Endothelial cell of umbilical vein (primary cell): ENCODE measurements around the gene DNAH10. TPM values are rescaled to one million over a fixed set of nuclear protein-coding genes. Genes with fewer than 3 reads are reported as not detected.

ENCODE experiments used
- BruUV-seq: library from RNA; stranded (reverse); fragments of 400-500 nt; replicated peaks from 2 replicates; lab custom pipeline; 2021; lab: Mats Ljungman, UMichigan
- CTCF ChIA-PET: fragments of 300-600, 350-600 bp; sonication (Branson Sonifier 250); formaldehyde crosslinking; loops from one replicate; lab custom pipeline; 2021; ENCODE audit warnings: antibody characterized with exemption, inconsistent platforms; lab: Charles Lee
- POLR2A ChIA-PET: fragments of 300-600, 350-600 bp; sonication (Branson Sonifier 250); formaldehyde crosslinking; loops from one replicate; lab custom pipeline; 2021; ENCODE audit warnings: antibody characterized with exemption, inconsistent platforms; lab: Charles Lee
- DNase-seq: peaks from one replicate; pipeline ENCODE4 v3.0.0-alpha.2; 2011; ENCODE audit warnings: low read depth, low spot score
- FAIRE-seq: peaks from 2 replicates; lab custom pipeline; 2011; peaks lifted over from hg19 to GRCh38; lab: Jason Lieb, UNC
- H2AFZ ChIP-seq: 2 replicates; pipeline ENCODE4 v1.6.0; 2012; ENCODE audit warnings: low read depth, low read length, control low read depth, inconsistent platforms
- H3K27ac ChIP-seq: 2 replicates; pipeline ENCODE4 v1.5.1; 2011; ENCODE audit warnings: low read depth, mild to moderate bottlenecking, control low read depth, low read length, moderate library complexity; ENCODE audit not compliant: insufficient read depth
- H3K27me3 ChIP-seq, 2 experiments: 2 replicates each; pipeline versions ENCODE4 v1.6.0 to v1.6.1; 2011; ENCODE audit warnings: low read length in 2 of 2, mixed read lengths in 1 of 2; ENCODE audit not compliant: control insufficient read depth in 2 of 2, insufficient read depth in 2 of 2
- H3K36me3 ChIP-seq, 2 experiments: 2 replicates in 1 of 2; 3 replicates in 1 of 2; pipeline ENCODE4 v1.5.1; 2011; ENCODE audit warnings: low read length in 2 of 2, mild to moderate bottlenecking in 1 of 2, moderate library complexity in 1 of 2; ENCODE audit not compliant: control insufficient read depth in 2 of 2, insufficient read depth in 2 of 2; ENCODE audit errors: extremely low read depth in 1 of 2
- H3K4me1 ChIP-seq: 3 replicates; pipeline ENCODE4 v1.5.1; 2011; ENCODE audit warnings: mild to moderate bottlenecking, low read length; ENCODE audit not compliant: control insufficient read depth, insufficient read depth; ENCODE audit errors: extremely low read depth
- H3K4me2 ChIP-seq: 2 replicates; pipeline ENCODE4 v1.6.1; 2011; ENCODE audit warnings: low read length, control low read depth, mixed read lengths; ENCODE audit not compliant: insufficient read depth
- H3K4me3 ChIP-seq, 3 experiments: fragments of 200-600 bp in 1 of 3; sonication (generic), shearing (Covaris generic) in 1 of 3; replicated peaks in 1 of 3; 2 replicates each; pipeline ENCODE4 v1.5.1; 2011 to 2016; ENCODE audit warnings: control low read depth in 3 of 3, low read length in 3 of 3, mild to moderate bottlenecking in 2 of 3, inconsistent platforms in 1 of 3, low read depth in 1 of 3, moderate library complexity in 1 of 3; ENCODE audit not compliant: insufficient read depth in 1 of 3
- H3K79me2 ChIP-seq: 2 replicates; pipeline ENCODE4 v1.6.0; 2012; ENCODE audit warnings: low read length, inconsistent platforms; ENCODE audit not compliant: control insufficient read depth, insufficient read depth
- H3K9ac ChIP-seq: replicated peaks from 2 replicates; pipeline ENCODE3; 2011; ENCODE audit warnings: low read length, control low read depth; ENCODE audit not compliant: insufficient read depth; ENCODE audit errors: extremely low read depth
- H3K9me1 ChIP-seq: replicated peaks from 3 replicates; pipeline ENCODE4 v1.6.0; 2011; ENCODE audit warnings: mild to moderate bottlenecking, low read length; ENCODE audit not compliant: control insufficient read depth, insufficient read depth; ENCODE audit errors: extremely low read depth
- H3K9me3 ChIP-seq: replicated peaks from 2 replicates; pipeline ENCODE4 v1.5.1; 2012; ENCODE audit warnings: low read length, inconsistent platforms; ENCODE audit not compliant: control insufficient read depth, insufficient read depth
- H4K20me1 ChIP-seq: replicated peaks from 2 replicates; pipeline ENCODE3; 2011; ENCODE audit warnings: mild to moderate bottlenecking, low read length; ENCODE audit not compliant: control insufficient read depth, insufficient read depth; ENCODE audit errors: extremely low read depth
- EZH2 ChIP-seq: IDR thresholded peaks from 2 replicates; pipeline ENCODE4 v1.6.1; 2012; ENCODE audit warnings: borderline replicate concordance, low read depth, mild to moderate bottlenecking, moderate library complexity, low read length, inconsistent platforms; ENCODE audit not compliant: severe bottlenecking
- FOS ChIP-seq: IDR thresholded peaks from 2 replicates; pipeline ENCODE4 v1.6.1; 2011; ENCODE audit warnings: mild to moderate bottlenecking, low read length, moderate library complexity, borderline replicate concordance; ENCODE audit not compliant: insufficient read depth
- GATA2 ChIP-seq: IDR thresholded peaks from 2 replicates; pipeline ENCODE4 v1.7.0; 2011; ENCODE audit warnings: low read depth, mild to moderate bottlenecking, moderate library complexity, mixed read lengths, low read length; ENCODE audit not compliant: insufficient read length, insufficient read depth
- MYC ChIP-seq: IDR thresholded peaks from one replicate; pipeline ENCODE4 v1.6.1; 2011; ENCODE audit warnings: mild to moderate bottlenecking, low read depth, low read length
- POLR2A ChIP-seq: IDR thresholded peaks from 2 replicates; pipeline ENCODE4 v1.6.1; 2012; ENCODE audit warnings: low read depth, mild to moderate bottlenecking, control low read depth, low read length
- POLR2AphosphoS5 ChIP-seq: IDR thresholded peaks from 2 replicates; pipeline ENCODE4 v1.6.1; 2012; ENCODE audit warnings: low read depth, mild to moderate bottlenecking, control low read depth, low read length, moderate library complexity; ENCODE audit not compliant: insufficient read depth
- dilution Hi-C: fragments of 300-500 bp; cut with MboI; formaldehyde crosslinking; loops from one replicate; pipeline ENCODE4 v1.15.0; 2019; ENCODE audit warnings: low sequenced_read_pairs; ENCODE audit not compliant: extremely low pct_ligation_motif_present
- intact Hi-C: fragments of 100-400 bp; cut with micrococcal nuclease; formaldehyde crosslinking; loops from one replicate; pipeline ENCODE4 v1.10.0; 2022
- polyA plus RNA-seq, 4 experiments: library from polyadenylated mRNA; depleted of rRNA in 3 of 4; stranded (reverse) in 3 of 4; unstranded in 1 of 4; fragments of >200 nt; gene quantifications; 2 replicates each; pipeline versions ENCODE4 v1.2.1 to v1.2.3, GENCODE V29; 2011 to 2012; ENCODE audit warnings: missing spikeins in 1 of 4
- total RNA-seq: library from RNA; stranded (reverse); gene quantifications from 2 replicates; pipeline ENCODE4 v1.2.3, GENCODE V29; 2021
- TF ChIP-seq, protein P1 (sequence below): IDR thresholded peaks from 2 replicates; pipeline ENCODE4 v1.6.1; 2011; ENCODE audit not compliant: insufficient read depth, insufficient read length

The DNAH10 gene
- total and polyA plus RNA-seq, 2 donors (not counting 3 experiments of a cell fraction or from before 2014, with no cell fraction given): 0.04 to 0.31 TPM

- DNase-seq: no peak
- CTCF ChIA-PET: no interaction called here
- H3K9me1 ChIP-seq: no peaks in the 10 kb centered on the region
- no peaks in the 10 kb centered on the region for H3K27me3 ChIP-seq
- no peaks in the 10 kb centered on the region for H3K79me2 ChIP-seq
- no peaks in the 10 kb centered on the region for H3K4me1 ChIP-seq
- no peaks in the 10 kb centered on the region for H3K9me3 ChIP-seq
- H4K20me1 ChIP-seq: no peaks in the 10 kb centered on the region
- no peak overlapping the region for H3K4me2 ChIP-seq
- no peak overlapping the region for H2AFZ ChIP-seq
- intact Hi-C loops: no loop called here
- no peak overlapping the region for H3K9ac ChIP-seq
- FAIRE-seq: no peak
- no TSS peak for BruUV-seq
- no peak for TF ChIP-seq EZH2
- TF ChIP-seq, protein P1, sequence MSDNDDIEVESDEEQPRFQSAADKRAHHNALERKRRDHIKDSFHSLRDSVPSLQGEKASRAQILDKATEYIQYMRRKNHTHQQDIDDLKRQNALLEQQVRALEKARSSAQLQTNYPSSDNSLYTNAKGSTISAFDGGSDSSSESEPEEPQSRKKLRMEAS: no peak
- no peak for TF ChIP-seq POLR2A
- no peak for TF ChIP-seq FOS
- no peak for TF ChIP-seq POLR2AphosphoS5
- no peak for TF ChIP-seq GATA2
- dilution Hi-C loops: no loop called here
- no peak overlapping the region for H3K4me3 ChIP-seq
- H3K27ac ChIP-seq: no peak overlapping the region
- POLR2A ChIA-PET: no interaction called here
- no peaks in the 10 kb centered on the region for H3K36me3 ChIP-seq
These were observed 70.0 kb downstream of the DNAH10 start for GRCh38 chr12:123832052-123832451.

DNA sequence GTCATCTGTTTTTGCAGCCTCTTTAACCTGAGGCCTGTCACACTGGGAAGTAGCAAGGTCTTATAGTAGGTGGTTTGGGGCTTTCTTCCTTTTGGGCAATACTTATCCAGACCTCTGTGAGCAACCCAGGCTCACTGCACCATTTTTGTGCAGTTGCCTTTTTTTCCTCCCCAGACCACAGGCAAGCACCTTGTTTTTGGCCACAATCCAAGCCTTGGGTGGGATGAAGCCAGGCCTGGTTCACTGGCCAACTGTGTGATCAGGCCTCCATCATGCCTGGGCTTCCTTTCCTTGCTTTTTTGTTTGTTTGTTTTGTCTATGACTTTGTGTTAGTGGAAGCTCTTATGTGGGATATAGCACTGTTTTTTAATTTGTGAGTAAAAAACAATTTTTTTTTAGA is 71.7 kb downstream of the DNAH10 start:
- no TSS peak for BruUV-seq
- Histone ChIP-seq H3K27ac (no peak overlapping the region), H3K9ac (no peak overlapping the region), H3K27me3 (peaks cover 0 to 4% of the 10 kb centered on the region in 2 experiments), H3K4me1 (no peaks in the 10 kb centered on the region), H2AFZ (no peak overlapping the region), H3K36me3 (no peaks in the 10 kb centered on the region), H3K4me2 (no peak overlapping the region), H3K9me1 (no peaks in the 10 kb centered on the region), H3K79me2 (no peaks in the 10 kb centered on the region), H4K20me1 (no peaks in the 10 kb centered on the region), H3K4me3 (no peak overlapping the region), H3K9me3 (no peaks in the 10 kb centered on the region)
- TF ChIP-seq FOS (no peak), POLR2A (no peak), MYC (no peak)
- POLR2A ChIA-PET: no interaction called here
- intact Hi-C loops (no loop called here), dilution Hi-C loops (no loop called here)
- CTCF ChIA-PET: no interaction called here
- no peak for DNase-seq
- FAIRE-seq: no peak
